Retinal pigment epithelial cell (primary cell): ENCODE measurements around the gene MYO18B.

Source experiments
- DNase-seq: peaks from one replicate; pipeline ENCODE4 v3.0.0-alpha.2; 2010; ENCODE audit warnings: low read depth
- H3K4me3 ChIP-seq: 2 replicates; pipeline ENCODE4 v1.5.1; 2011; ENCODE audit warnings: mild to moderate bottlenecking, low read length, control low read depth, moderate library complexity
- TF ChIP-seq, protein P1 (sequence below): conservative IDR thresholded peaks from 2 replicates; pipeline ENCODE4 v1.5.1; 2011; ENCODE audit warnings: low read depth, low read length, control low read depth, inconsistent platforms

Gene MYO18B

DNA sequence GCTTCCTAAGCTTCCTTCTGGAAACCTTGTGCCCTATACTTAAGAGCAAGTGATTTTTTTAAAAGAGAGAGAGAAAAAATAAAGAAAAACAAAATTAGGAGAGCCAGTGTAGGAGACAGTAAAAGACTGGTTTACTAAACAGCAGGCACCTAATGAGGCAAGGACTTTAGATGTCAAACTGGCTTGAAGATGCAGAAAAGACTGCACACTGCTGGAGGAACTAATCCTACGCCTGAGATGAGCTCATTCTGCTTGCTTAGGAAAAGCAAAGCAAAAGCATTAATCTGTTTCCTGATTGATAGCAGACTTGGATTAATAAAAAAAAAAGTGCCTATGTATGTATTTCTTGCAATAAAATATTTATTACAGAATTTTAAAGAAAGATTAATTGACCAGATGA is 313.7 kb downstream of the MYO18B start:
- TF ChIP-seq, protein P1, sequence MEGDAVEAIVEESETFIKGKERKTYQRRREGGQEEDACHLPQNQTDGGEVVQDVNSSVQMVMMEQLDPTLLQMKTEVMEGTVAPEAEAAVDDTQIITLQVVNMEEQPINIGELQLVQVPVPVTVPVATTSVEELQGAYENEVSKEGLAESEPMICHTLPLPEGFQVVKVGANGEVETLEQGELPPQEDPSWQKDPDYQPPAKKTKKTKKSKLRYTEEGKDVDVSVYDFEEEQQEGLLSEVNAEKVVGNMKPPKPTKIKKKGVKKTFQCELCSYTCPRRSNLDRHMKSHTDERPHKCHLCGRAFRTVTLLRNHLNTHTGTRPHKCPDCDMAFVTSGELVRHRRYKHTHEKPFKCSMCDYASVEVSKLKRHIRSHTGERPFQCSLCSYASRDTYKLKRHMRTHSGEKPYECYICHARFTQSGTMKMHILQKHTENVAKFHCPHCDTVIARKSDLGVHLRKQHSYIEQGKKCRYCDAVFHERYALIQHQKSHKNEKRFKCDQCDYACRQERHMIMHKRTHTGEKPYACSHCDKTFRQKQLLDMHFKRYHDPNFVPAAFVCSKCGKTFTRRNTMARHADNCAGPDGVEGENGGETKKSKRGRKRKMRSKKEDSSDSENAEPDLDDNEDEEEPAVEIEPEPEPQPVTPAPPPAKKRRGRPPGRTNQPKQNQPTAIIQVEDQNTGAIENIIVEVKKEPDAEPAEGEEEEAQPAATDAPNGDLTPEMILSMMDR, result no peak

DNA sequence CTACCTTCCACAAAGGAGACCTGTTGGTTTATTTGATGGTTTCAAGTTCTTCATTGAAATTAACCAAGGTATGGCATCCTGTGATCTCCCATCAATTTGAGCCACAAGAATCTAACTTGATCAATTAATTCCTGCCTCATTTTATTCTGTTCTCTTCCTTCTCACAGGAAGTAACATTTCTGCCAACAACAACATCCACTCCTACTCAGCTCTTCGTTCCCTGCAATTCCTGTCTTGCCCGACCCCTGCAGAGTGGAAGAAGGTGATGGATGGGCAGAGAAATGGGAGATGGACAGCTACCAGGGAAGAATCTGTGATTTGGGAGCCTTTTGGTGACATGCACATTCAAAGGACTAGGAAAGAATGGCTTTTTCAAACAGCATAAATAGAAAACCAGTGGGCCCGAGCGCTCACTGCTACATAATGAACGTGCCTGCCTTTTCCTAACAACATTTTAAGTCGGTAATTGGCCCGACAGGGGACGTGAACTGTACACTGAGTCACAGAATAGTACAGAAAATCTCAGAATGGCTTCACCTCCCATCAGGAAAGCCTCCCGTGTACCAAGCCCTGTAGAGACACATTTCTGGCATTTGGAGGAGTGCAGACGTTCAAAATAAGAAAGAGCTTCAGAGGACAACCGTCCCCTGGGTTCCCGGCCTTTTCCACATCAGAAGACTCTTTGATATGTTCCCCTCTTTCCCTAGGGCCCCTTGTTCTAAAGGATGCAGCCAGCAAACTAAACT is 314.6 kb downstream of the MYO18B start:
- no peak overlapping the region for H3K4me3 ChIP-seq
- TF ChIP-seq, protein P1, result no peak
- DNase-seq, result no peak

More for the DNA sequence above, 313.7 kb downstream of the MYO18B start:
- no peak overlapping the region for H3K4me3 ChIP-seq
- no peak for DNase-seq

DNA sequence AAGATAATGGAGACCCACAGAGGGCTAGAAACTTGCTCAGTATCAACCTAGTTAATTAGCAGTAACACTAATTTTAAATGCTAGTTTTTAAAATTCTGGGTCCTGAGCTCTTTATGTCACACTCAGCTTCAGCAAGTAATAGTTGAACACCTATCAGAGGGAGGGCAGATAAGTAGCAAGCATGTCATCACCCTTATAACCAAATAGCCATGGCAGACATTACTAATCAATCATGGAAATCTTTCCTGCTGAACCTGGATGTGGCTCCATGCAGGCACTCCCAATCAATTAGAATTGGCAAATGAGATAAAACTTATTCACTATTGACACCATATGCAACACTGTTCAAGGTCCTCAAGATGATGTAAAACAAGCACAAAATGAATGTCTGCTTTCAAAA is 315.7 kb downstream of the MYO18B start:
- H3K4me3 ChIP-seq, result no peak overlapping the region
- TF ChIP-seq, protein P1, result no peak
- DNase-seq, result no peak

DNA sequence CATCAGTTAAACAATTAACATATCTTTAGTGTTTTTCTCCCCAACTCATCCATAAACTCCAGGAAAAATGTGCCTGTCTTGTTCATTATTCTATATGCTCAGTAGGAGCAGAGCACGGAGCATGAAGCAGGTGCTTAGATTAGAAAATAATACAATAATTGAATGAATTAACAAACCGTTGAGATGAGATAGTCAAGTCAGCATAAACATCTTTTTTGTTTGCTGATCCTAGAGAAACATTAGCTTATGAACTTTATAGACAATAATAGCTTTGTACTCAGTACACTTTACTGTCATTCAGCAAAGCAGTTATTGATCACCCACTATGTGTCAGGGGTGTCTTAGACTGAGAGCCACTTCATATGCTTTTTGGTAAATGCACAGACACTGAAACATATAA is 322.1 kb downstream of the MYO18B start:
- no peak for DNase-seq
- no peak overlapping the region for H3K4me3 ChIP-seq
- TF ChIP-seq, protein P1, result no peak

DNA sequence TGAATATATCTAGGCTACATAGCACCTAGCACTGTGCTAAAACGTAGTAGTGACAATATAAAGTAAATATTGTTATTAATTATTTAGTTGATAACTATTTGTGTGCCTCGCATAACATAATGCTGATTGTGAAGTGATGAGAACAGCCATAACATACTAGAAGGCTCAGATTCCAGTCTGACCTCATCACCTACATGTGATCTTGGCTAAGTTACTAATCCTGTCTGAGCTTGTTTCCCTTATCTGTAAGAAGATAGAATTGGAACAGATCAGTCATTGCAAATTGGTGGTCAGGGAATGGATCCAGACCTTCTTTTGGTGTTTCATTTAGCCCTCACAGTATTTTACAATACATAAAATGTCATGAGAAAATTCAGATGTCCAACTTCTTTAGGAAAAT is 323.9 kb downstream of the MYO18B start:
- DNase-seq, result no peak
- TF ChIP-seq, protein P1, result no peak
- no peak overlapping the region for H3K4me3 ChIP-seq

DNA sequence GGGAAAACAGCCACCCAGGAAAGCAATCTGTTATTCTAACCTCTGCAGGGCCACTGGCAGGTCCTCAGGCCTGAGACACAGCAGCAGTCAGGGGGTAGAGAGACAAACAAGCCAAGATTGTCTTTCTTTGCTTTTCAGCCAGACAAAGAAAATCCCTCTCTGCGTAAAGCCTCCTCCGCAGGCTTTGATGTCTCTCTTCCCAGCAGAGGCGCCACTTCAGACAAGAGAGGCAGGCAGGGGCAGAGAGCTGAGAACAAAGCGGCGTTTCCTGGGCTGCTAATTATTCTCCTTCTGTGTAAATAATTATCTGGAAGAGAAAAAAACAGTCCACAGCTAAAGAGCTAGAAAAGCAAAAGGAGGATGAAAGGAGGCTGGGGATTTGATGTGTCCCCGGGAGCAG is 324.5 kb downstream of the MYO18B start:
- TF ChIP-seq, protein P1, result no peak
- H3K4me3 ChIP-seq, result no peak overlapping the region
- DNase-seq, result no peak

DNA sequence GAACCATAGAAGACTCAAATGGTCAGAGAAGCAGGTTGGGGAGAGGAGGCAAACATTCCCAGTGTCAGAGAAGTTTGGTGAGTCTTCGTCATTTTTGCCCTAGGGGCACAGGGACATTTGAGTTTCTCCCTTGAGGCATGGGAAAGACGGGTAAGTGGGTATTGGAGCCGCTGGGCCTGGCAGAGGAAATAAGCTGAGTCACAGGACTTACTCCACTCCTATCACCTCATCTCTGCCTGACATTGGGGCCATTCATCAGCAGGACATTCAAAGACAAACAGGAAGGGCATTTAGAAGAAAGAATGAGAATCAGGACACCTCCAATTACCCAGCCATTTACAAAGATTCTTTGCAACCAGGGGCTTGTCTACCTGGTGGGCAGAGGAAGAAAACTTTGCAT is 326.6 kb downstream of the MYO18B start:
- DNase-seq, result no peak
- TF ChIP-seq, protein P1, result no peak
- no peak overlapping the region for H3K4me3 ChIP-seq
